GM03348 (cell line): ENCODE measurements around the gene WDFY4.

Source experiments
- DNase-seq: peaks from one replicate; pipeline ENCODE4 v3.0.0; 2012; ENCODE audit warnings: low spot score

The WDFY4 gene

GRCh38 chr10:48907730-48908129 is 223.1 kb downstream of the WDFY4 start:
- no peak for DNase-seq

- DNase-seq = no peak
These were observed 225.9 kb downstream of the WDFY4 start for GRCh38 chr10:48910548-48910947.

- no peak for DNase-seq
These were observed 229.0 kb downstream of the WDFY4 start for GRCh38 chr10:48913674-48914073.

GRCh38 chr10:48923748-48924147 is 239.1 kb downstream of the WDFY4 start:
- DNase-seq = no peak

- DNase-seq = no peak
These were observed 240.3 kb downstream of the WDFY4 start for GRCh38 chr10:48924988-48925387.

GRCh38 chr10:48926255-48926654 is 241.6 kb downstream of the WDFY4 start:
- no peak for DNase-seq

- no peak for DNase-seq
These were observed 242.3 kb downstream of the WDFY4 start for GRCh38 chr10:48926764-48927540.

GRCh38 chr10:48929413-48929990 is 244.8 kb downstream of the WDFY4 start:
- no peak for DNase-seq

- DNase-seq = no peak
These were observed 246.5 kb downstream of the WDFY4 start for GRCh38 chr10:48931188-48931587.

GRCh38 chr10:48932831-48933664 is 248.4 kb downstream of the WDFY4 start:
- DNase-seq = no peak

- peak; percentile 26 for DNase-seq
These were observed 250.2 kb downstream of the WDFY4 start for GRCh38 chr10:48934672-48935501.

GRCh38 chr10:48935577-48935976 is 250.9 kb downstream of the WDFY4 start:
- DNase-seq = no peak

- no peak for DNase-seq
These were observed 253.1 kb downstream of the WDFY4 start for GRCh38 chr10:48937796-48938195.

GRCh38 chr10:48938281-48938680 is 253.6 kb downstream of the WDFY4 start:
- DNase-seq = no peak

- DNase-seq = no peak
These were observed 254.4 kb downstream of the WDFY4 start for GRCh38 chr10:48938990-48939536.

- DNase-seq = no peak
These were observed 255.2 kb downstream of the WDFY4 start, which contains the start of gene LRRC18 for GRCh38 chr10:48939790-48940325. LRRC18 (minus strand) TSS chr10:48939840; CDS start chr10:48914155, 25,685 bp downstream.

GRCh38 chr10:48940372-48940771 is 255.7 kb downstream of the WDFY4 start:
- DNase-seq = no peak

GRCh38 chr10:48940958-48941357 is 256.3 kb downstream of the WDFY4 start:
- DNase-seq = no peak

GRCh38 chr10:48941427-48942075 is 256.9 kb downstream of the WDFY4 start:
- no peak for DNase-seq

GRCh38 chr10:48943096-48943495 is 258.4 kb downstream of the WDFY4 start:
- DNase-seq = no peak

GRCh38 chr10:48944171-48944570 is 259.5 kb downstream of the WDFY4 start:
- no peak for DNase-seq
